GM10266 (cell line): ENCODE data around the gene ACTR5.
A peak's percentile ranks its signal among the peaks of the same experiment; 100 is the strongest.

Experiments used
- DNase-seq: peaks from one replicate; pipeline ENCODE4 v3.0.0; 2012; ENCODE audit errors: extremely low spot score
- CTCF ChIP-seq: IDR thresholded peaks from 2 replicates; pipeline ENCODE4 v1.5.1; 2012; ENCODE audit warnings: mild to moderate bottlenecking, low read depth; ENCODE audit not compliant: control insufficient read depth, insufficient read depth; ENCODE audit errors: missing control alignments

The ACTR5 gene

GRCh38 chr20:38714308-38714707, 34.0 kb upstream of the ACTR5 start:
- TF ChIP-seq CTCF: no peak
- DNase-seq: no peak

- no peak for DNase-seq
- no peak for TF ChIP-seq CTCF
Measured at GRCh38 chr20:38715646-38716045, 32.6 kb upstream of the ACTR5 start.

GRCh38 chr20:38722683-38723016, 25.6 kb upstream of the ACTR5 start:
- TF ChIP-seq CTCF: no peak
- DNase-seq: peak; percentile 31

GRCh38 chr20:38723017-38723847, 25.0 kb upstream of the ACTR5 start:
- TF ChIP-seq CTCF: no peak
- DNase-seq: peak; percentile 34

- TF ChIP-seq CTCF: no peak
- DNase-seq: peak; percentile 40
Measured at GRCh38 chr20:38723848-38724625, 24.2 kb upstream of the ACTR5 start, which contains the start of gene SLC32A1. SLC32A1 (plus strand) TSS chr20:38724486; CDS start chr20:38724725, 239 bp downstream.

- no peak for TF ChIP-seq CTCF
- no peak for DNase-seq
Measured at GRCh38 chr20:38724626-38725147, 23.6 kb upstream of the ACTR5 start.
